HFFc6 (cell line): ENCODE results near the gene NTHL1. TPM values are rescaled to one million over a fixed set of nuclear protein-coding genes. Genes with fewer than 3 reads are reported as not detected.

Source experiments
- DNase-seq: peaks from one replicate; pipeline ENCODE4 v3.0.0-alpha.2; 2018
- H3K27ac Mint-ChIP-seq: 2 replicates; pipeline ENCODE4 v1.8.0; 2020; ENCODE audit warnings: mild to moderate bottlenecking, mixed read lengths
- H3K27me3 Mint-ChIP-seq: 2 replicates; pipeline ENCODE4 v1.8.0; 2021; ENCODE audit warnings: mild to moderate bottlenecking, moderate library complexity, mixed read lengths; ENCODE audit not compliant: insufficient read depth
- H3K36me3 Mint-ChIP-seq: 2 replicates; pipeline ENCODE4 v1.8.0; 2021; ENCODE audit warnings: low read depth, mixed read lengths
- H3K4me1 Mint-ChIP-seq: 2 replicates; pipeline ENCODE4 v1.8.0; 2020; ENCODE audit warnings: low read depth, mixed read lengths
- H3K4me3 Mint-ChIP-seq: 2 replicates; pipeline ENCODE4 v1.8.0; 2020; ENCODE audit warnings: mild to moderate bottlenecking, moderate library complexity, mixed read lengths
- H3K9me3 Mint-ChIP-seq: 2 replicates; pipeline ENCODE4 v1.8.0; 2020; ENCODE audit warnings: mild to moderate bottlenecking, mixed read lengths
- CTCF ChIP-seq: fragments of 200-600 bp; sonication (generic); IDR thresholded peaks from 2 replicates; pipeline ENCODE4 v1.5.0; 2021; ENCODE audit warnings: antibody characterized with exemption, mild to moderate bottlenecking
- total RNA-seq, 6 experiments: library from RNA; stranded (reverse); fragmentation: NEBNext Ultra II Directional; extraction: Animal tissue kit (Norgen Biotek cat#: 25700); gene quantifications; 2 replicates in 1 of 6; 3 replicates in 5 of 6; pipeline ENCODE4 v1.2.3, GENCODE V29; 2021

Gene NTHL1
- total RNA-seq, 6 experiments from 2014 or later: 23.7 to 31.5 (median 26.4) TPM

- peaks cover 34% of the 10 kb centered on the region for H3K4me1 Mint-ChIP-seq
- no peak for TF ChIP-seq CTCF
- H3K36me3 Mint-ChIP-seq: no peaks in the 10 kb centered on the region
- H3K4me3 Mint-ChIP-seq: no peak overlapping the region
- no peak overlapping the region for H3K27ac Mint-ChIP-seq
- H3K27me3 Mint-ChIP-seq: peaks cover 10% of the 10 kb centered on the region
- no peaks in the 10 kb centered on the region for H3K9me3 Mint-ChIP-seq
- no peak for DNase-seq
Observed at GRCh38 chr16:2024032-2024420, 23.6 kb downstream of the NTHL1 start.

GRCh38 chr16:2023092-2024031, 24.3 kb downstream of the NTHL1 start:
- TF ChIP-seq CTCF: peak; percentile 98
- H3K4me3 Mint-ChIP-seq: peak overlapping the region; percentile 80
- peaks cover 29% of the 10 kb centered on the region for H3K4me1 Mint-ChIP-seq
- no peaks in the 10 kb centered on the region for H3K36me3 Mint-ChIP-seq
- H3K9me3 Mint-ChIP-seq: no peaks in the 10 kb centered on the region
- DNase-seq: peak; percentile 80
- peak overlapping the region; percentile 68 for H3K27ac Mint-ChIP-seq
- H3K27me3 Mint-ChIP-seq: peaks cover 9% of the 10 kb centered on the region

DNA sequence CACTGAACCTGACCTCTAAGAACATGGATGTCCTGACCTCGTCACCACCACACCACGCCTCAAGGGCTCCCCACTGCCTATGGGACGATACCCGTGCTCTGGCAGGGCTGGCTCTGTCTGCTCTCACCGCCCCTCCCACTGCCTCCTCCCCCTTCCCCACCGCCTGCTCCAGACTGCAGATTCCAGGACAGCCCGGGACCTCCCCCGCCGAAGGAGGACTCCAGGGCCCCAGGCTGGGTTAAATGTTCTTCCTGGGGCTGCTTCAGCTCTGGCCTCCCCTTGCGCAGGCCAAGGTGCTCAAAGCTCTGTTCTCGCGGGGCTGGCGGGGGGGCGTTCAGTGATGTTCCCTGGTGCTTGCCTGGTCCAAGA, 24.9 kb downstream of the NTHL1 start:
- TF ChIP-seq CTCF: no peak
- Mint-ChIP-seq H3K4me1 (peaks cover 23% of the 10 kb centered on the region), H3K4me3 (peak overlapping the region; percentile 80), H3K27ac (peak overlapping the region; percentile 68), H3K27me3 (peaks cover 9% of the 10 kb centered on the region), H3K36me3 (no peaks in the 10 kb centered on the region), H3K9me3 (no peaks in the 10 kb centered on the region)
- peak; percentile 47 for DNase-seq

DNA sequence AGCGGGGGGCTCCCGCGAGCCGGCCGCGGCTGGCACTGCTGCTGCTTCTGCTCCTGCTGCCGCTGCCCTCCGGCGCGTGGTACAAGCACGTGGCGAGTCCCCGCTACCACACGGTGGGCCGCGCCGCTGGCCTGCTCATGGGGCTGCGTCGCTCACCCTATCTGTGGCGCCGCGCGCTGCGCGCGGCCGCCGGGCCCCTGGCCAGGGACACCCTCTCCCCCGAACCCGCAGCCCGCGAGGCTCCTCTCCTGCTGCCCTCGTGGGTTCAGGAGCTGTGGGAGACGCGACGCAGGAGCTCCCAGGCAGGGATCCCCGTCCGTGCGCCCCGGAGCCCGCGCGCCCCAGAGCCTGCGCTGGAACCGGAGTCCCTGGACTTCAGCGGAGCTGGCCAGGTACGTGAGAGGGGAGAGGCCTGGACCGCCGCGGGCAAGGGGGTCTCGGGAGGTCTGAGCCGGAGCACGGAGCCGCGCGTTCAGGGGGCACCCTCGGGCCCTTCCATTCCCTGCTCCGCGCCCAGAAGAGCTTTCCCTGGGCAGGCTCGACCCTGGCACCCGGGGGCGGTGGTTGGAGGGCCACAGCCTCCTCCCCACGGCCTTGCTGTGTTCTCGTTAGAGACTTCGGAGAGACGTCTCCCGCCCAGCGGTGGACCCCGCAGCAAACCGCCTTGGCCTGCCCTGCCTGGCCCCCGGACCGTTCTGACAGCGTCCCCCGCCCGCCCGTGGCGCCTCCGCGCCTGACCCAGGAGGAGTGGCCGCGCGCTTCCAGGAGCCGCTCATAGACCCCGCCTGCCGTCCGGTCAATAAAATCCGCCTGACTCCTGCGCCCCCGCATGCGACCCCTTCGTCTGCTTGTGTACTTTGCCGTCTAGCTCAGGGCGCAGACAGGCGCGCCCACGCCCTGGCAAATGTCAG, 27.5 kb downstream of the NTHL1 start:
- Mint-ChIP-seq H3K27ac (no peak overlapping the region), H3K4me3 (peak overlapping the region; percentile 51; the same call in 1 of the 2 replicates), H3K9me3 (no peaks in the 10 kb centered on the region), H3K36me3 (no peaks in the 10 kb centered on the region), H3K27me3 (peaks cover 9% of the 10 kb centered on the region), H3K4me1 (peaks cover 19% of the 10 kb centered on the region)
- no peak for DNase-seq
- no peak for TF ChIP-seq CTCF

GRCh38 chr16:2019518-2019920, 28.1 kb downstream of the NTHL1 start, which contains the start of gene NPW:
Gene NPW, plus strand, starts transcription at chr16:2019785.
- Mint-ChIP-seq H3K27ac (no peak within 1 kb of the TSS), H3K9me3 (no peaks in the 10 kb centered on the region), H3K36me3 (no peaks in the 10 kb centered on the region), H3K4me1 (peaks cover 19% of the 10 kb centered on the region), H3K27me3 (peaks cover 9% of the 10 kb centered on the region), H3K4me3 (peak within 1 kb of the TSS; percentile 51; the same call in 1 of the 2 replicates)
- no peak for DNase-seq
- TF ChIP-seq CTCF: no peak
